IPS-15b (cell line): ENCODE results near the gene ADGRG4.

ENCODE experiments used
- H3K27me3 ChIP-seq: one replicate; pipeline ENCODE4 v1.6.1; 2013; ENCODE audit warnings: low read length; ENCODE audit not compliant: control insufficient read depth, insufficient read depth
- H3K36me3 ChIP-seq: one replicate; pipeline ENCODE4 v1.6.1; 2013; ENCODE audit warnings: low read length; ENCODE audit not compliant: control insufficient read depth, insufficient read depth
- H3K4me1 ChIP-seq: one replicate; pipeline ENCODE4 v1.6.1; 2013; ENCODE audit warnings: mild to moderate bottlenecking, low read length; ENCODE audit not compliant: control insufficient read depth, insufficient read depth
- H3K4me3 ChIP-seq: one replicate; pipeline ENCODE4 v1.5.1; 2013; ENCODE audit warnings: low read depth, low read length
- H3K9ac ChIP-seq: one replicate; pipeline ENCODE4 v1.6.1; 2013; ENCODE audit warnings: low read depth, mild to moderate bottlenecking, low read length
- H3K9me3 ChIP-seq: one replicate; pipeline ENCODE4 v1.6.1; 2013; ENCODE audit warnings: mild to moderate bottlenecking, low read length; ENCODE audit not compliant: control insufficient read depth, insufficient read depth

The ADGRG4 gene

DNA sequence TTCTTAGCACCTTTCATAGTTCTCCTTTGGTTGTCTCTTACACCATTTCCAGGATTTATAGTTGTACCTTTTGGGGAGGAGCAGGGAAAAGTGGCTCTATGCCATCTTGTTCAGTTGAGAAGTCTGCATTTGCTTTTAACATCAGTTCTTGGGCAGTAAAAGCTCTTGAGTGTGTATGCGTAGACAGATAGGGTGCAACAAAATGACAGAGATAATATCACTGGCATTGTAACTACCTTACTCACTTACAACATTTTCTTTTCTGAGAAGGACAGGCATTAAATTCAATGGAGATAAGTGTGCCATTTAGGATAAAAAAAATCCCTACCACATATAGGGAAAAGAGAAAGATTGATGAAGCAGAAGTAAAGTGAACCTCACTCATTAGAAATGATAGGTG lies 38.9 kb downstream of the ADGRG4 start:
- Histone ChIP-seq H3K27me3 (no peaks in the 10 kb centered on the region), H3K9ac (no peak overlapping the region), H3K4me1 (no peaks in the 10 kb centered on the region), H3K36me3 (no peaks in the 10 kb centered on the region), H3K9me3 (peaks cover 6% of the 10 kb centered on the region), H3K4me3 (no peak overlapping the region)

DNA sequence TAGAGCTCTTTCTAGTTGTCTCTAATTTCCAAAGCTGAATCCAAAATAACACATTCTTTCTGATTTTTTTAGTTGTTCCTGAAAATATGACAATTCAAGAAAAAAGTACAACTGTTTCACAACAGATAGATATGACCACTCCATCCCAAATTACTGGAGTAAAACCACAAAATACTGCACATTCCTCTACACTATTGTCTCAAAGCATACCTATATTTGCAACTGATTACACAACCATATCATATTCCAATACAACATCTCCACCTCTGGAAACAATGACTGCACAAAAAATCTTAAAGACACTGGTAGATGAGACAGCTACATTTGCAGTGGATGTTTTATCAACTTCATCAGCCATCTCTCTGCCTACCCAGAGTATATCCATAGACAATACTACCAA lies 43.6 kb downstream of the ADGRG4 start:
- Histone ChIP-seq H3K36me3 (no peaks in the 10 kb centered on the region), H3K9ac (no peak overlapping the region), H3K27me3 (no peaks in the 10 kb centered on the region), H3K4me3 (no peak overlapping the region), H3K4me1 (no peaks in the 10 kb centered on the region), H3K9me3 (peaks cover 7% of the 10 kb centered on the region)

DNA sequence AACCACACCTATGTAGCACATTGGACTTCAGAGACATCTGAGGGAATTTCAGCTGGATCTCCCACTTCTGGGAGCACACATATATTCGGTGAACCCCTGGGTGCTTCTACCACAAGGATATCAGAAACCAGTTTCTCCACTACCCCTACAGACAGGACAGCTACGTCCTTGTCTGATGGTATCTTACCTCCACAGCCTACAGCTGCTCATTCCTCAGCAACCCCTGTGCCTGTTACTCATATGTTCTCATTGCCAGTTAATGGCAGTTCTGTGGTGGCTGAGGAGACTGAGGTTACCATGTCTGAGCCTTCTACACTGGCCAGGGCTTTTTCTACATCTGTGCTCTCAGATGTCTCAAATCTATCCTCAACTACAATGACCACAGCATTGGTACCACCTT lies 45.7 kb downstream of the ADGRG4 start:
- Histone ChIP-seq H3K9ac (no peak overlapping the region), H3K4me3 (no peak overlapping the region), H3K36me3 (no peaks in the 10 kb centered on the region), H3K9me3 (peaks cover 4% of the 10 kb centered on the region), H3K4me1 (no peaks in the 10 kb centered on the region), H3K27me3 (no peaks in the 10 kb centered on the region)

DNA sequence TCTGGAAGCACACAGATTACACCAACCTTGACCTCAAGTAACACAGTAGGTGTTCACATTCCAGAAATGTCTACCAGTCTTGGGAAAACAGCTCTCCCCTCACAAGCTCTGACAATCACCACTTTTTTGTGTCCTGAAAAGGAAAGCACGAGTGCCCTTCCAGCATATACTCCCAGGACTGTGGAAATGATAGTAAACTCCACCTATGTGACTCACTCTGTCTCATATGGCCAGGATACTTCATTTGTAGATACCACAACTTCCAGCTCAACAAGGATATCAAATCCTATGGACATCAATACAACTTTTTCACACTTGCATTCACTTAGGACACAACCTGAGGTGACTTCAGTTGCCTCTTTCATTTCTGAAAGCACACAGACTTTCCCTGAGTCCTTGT lies 46.9 kb downstream of the ADGRG4 start:
- Histone ChIP-seq H3K4me3 (no peak overlapping the region), H3K27me3 (no peaks in the 10 kb centered on the region), H3K9ac (no peak overlapping the region), H3K9me3 (peaks cover 4% of the 10 kb centered on the region), H3K4me1 (no peaks in the 10 kb centered on the region), H3K36me3 (no peaks in the 10 kb centered on the region)

DNA sequence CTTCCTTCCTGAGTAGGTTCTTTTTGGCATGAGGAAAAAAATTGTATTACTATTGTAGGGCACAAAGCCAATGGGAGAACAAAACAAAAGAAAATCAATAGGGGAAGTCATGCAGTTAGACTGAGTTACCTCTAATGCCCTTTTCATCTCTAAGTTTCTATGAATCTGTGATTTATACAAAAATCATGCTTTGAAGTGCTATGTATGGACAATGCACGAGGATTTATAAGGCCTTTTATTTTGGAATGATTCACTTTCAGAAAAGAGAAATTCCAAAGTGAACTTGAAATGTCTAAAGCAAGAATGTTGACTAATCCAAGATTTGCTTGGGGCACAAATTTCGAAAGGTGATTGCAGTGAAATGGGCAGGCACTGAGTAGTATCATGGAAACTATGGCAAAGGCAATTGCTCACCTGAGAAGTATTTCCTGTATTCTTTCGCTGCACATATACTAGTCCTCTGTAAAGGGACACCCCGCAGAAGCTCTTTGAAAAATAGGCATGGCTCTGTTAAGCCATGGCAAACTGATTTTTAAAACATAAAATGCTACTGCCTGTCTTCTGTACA lies 52.8 kb downstream of the ADGRG4 start:
- no peaks in the 10 kb centered on the region for H3K4me1 ChIP-seq
- no peaks in the 10 kb centered on the region for H3K36me3 ChIP-seq
- no peaks in the 10 kb centered on the region for H3K9me3 ChIP-seq
- no peak overlapping the region for H3K9ac ChIP-seq
- H3K27me3 ChIP-seq = no peaks in the 10 kb centered on the region
- no peak overlapping the region for H3K4me3 ChIP-seq

DNA sequence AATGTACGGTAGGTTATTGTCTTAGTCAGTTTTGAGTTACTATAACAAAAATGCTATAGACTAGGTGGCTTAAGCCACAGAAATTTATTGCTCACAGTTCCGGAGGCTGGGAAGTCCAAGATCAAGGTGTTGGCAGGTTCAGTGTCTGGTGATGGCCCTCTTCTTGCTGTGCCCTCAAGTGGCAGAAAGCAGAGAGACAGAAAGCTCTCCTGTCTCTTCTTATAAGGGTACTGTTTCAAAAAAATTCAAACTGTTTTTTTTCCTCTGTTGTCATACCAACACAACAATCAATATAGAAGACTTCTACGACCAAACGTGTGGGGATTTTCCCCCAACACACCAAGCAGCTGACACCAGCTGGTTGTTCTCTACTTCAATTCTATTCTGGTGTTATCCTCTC lies 53.4 kb downstream of the ADGRG4 start:
- Histone ChIP-seq H3K4me3 (no peak overlapping the region), H3K36me3 (no peaks in the 10 kb centered on the region), H3K9me3 (no peaks in the 10 kb centered on the region), H3K27me3 (no peaks in the 10 kb centered on the region), H3K4me1 (no peaks in the 10 kb centered on the region), H3K9ac (no peak overlapping the region)

DNA sequence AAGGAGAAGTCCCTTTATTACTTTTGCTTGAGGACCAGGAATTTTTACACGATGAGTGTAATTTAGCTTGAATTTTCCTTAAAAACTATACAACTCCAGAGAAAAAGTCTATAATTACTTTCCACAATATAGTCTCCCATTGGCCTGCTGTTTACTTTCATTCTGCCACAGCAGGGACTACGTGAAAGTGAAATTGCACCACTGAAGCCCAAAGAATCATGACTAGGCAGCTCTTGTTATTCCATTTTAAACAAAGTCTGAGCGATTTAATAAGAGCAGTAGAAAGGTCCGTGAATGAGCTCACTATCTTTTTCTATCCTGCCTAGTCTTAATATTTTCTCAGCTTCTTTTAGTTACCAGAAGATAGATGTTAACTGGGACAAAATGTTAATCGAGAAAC lies 68.6 kb downstream of the ADGRG4 start:
- Histone ChIP-seq H3K9ac (no peak overlapping the region), H3K4me3 (no peak overlapping the region), H3K9me3 (no peaks in the 10 kb centered on the region), H3K36me3 (no peaks in the 10 kb centered on the region), H3K27me3 (no peaks in the 10 kb centered on the region), H3K4me1 (no peaks in the 10 kb centered on the region)

DNA sequence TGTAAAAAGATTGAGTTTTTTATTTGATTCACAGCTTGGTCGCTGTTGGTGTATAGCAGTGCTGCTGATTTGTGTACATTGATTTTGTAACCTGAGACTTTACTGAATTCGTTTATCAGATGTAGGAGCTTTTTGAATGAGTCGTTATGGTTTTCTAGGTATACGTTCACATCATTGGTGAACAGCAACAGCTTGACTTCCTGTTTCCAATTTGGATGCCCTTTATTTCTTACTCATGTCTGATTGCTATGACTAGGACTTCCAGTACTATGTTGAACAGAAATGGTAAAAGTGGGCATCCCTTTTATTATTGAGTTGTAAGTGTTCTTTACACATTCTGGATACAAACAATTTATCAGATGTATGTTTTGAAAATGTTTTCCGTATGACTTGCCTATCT lies 76.0 kb downstream of the ADGRG4 start:
- Histone ChIP-seq H3K36me3 (no peaks in the 10 kb centered on the region), H3K9ac (no peak overlapping the region), H3K4me1 (no peaks in the 10 kb centered on the region), H3K9me3 (no peaks in the 10 kb centered on the region), H3K27me3 (no peaks in the 10 kb centered on the region), H3K4me3 (no peak overlapping the region)

DNA sequence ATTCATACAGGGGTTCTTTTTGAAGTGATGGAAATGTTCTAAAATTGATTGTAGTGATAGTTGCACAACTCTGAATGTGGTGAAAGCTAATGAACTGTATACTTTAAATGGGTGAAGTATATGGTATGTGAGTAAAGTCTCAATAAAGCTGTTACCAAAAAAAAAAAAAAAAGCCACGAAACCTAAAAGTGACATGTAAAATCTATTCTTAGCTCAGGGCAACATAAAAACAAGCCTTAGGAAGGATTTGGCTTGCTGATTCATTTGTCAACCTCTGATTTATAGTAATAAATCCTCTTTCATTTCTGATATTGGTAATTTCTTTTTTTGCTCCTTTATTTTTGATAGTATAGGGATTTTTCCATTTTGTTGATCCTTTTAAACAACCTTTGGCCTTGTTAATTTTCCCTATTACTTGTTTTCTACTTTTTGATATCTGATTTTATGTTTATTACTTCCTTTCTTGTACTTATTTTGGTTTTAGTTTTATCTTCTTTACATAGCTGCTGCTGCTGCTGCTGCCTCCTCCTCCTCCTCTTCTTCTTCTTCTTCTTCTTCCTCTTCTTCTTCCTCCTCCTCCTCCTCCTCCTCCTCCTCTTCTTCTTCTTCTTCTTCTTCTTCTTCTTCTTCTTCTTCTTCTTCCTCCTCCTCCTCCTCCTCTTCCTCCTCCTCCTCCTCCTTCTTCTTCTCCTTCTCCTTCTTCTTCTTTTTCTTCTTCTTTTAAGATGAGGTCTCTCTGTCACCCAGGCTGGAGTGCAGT lies 79.4 kb downstream of the ADGRG4 start:
- no peak overlapping the region for H3K9ac ChIP-seq
- H3K27me3 ChIP-seq = no peaks in the 10 kb centered on the region
- H3K4me1 ChIP-seq = no peaks in the 10 kb centered on the region
- no peaks in the 10 kb centered on the region for H3K36me3 ChIP-seq
- no peak overlapping the region for H3K4me3 ChIP-seq
- H3K9me3 ChIP-seq = no peaks in the 10 kb centered on the region

DNA sequence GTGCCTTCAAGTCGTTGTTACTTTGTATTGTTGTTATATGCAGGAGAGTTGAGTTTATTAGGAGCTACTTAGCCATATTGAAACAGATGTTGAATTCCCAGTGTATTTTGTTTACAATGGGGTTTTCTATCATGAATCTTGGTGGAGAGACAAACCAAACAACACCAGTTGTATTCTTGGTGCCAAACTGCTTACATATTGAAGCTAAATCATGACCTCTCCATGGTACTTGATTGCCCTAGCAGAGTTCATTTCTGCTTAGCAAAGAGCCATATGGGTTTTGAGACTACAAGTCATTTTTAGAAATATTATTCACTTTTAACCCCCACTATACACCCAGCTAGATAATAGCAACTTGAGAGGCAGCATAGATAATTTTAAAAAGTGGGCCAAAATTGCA lies 85.4 kb downstream of the ADGRG4 start:
- no peak overlapping the region for H3K4me3 ChIP-seq
- H3K36me3 ChIP-seq = no peaks in the 10 kb centered on the region
- no peak overlapping the region for H3K9ac ChIP-seq
- H3K4me1 ChIP-seq = no peaks in the 10 kb centered on the region
- no peaks in the 10 kb centered on the region for H3K27me3 ChIP-seq
- H3K9me3 ChIP-seq = peaks cover 3% of the 10 kb centered on the region

DNA sequence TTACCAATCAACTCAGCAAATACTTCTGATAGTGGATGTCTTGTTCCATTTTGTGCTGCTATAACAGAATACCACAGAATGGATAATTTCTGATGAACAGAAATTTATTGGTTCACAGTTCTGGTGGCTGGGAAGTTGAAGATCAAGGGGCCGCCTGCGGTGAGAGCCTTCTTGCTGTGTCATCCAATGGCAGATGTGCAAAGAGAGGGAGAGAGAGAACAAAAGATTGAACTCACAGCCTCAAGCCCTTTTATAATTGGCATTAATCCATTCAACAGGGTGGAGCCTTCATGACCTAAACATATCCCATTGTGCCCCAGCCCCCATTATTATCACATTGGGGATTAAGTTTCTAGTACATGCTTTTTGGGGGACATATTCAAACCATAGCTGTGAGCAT lies 86.1 kb downstream of the ADGRG4 start:
- H3K4me1 ChIP-seq = no peaks in the 10 kb centered on the region
- no peaks in the 10 kb centered on the region for H3K36me3 ChIP-seq
- no peak overlapping the region for H3K9ac ChIP-seq
- peaks cover 3% of the 10 kb centered on the region for H3K9me3 ChIP-seq
- H3K27me3 ChIP-seq = no peaks in the 10 kb centered on the region
- H3K4me3 ChIP-seq = no peak overlapping the region

DNA sequence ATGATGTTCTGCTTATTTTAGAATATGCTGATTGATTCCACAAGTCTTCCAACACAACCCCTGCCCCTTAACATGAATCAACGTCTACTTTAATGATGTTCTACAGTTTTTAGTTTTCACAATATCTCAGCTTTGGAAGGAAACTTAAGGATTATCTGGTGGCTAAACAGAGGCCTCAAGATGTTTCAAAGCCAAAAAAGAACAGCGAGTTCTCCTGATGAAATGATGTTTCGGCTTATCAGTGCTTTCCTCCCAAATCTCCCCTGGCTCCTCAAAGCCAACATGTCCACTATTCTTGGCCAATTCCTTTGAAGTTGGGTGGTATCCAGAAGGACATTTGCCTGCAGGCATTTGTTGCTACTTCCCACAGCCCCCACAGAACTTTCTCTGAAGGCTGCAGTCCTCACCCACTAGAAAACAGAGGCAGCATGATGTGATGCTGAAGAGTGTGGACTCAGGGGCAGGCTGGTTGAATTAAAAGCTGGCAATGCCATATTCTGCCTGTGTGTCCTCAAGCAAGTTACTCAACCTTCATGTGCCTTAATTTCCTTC lies 87.3 kb downstream of the ADGRG4 start:
- no peaks in the 10 kb centered on the region for H3K27me3 ChIP-seq
- H3K4me3 ChIP-seq = no peak overlapping the region
- H3K4me1 ChIP-seq = no peaks in the 10 kb centered on the region
- no peaks in the 10 kb centered on the region for H3K36me3 ChIP-seq
- peaks cover 3% of the 10 kb centered on the region for H3K9me3 ChIP-seq
- H3K9ac ChIP-seq = no peak overlapping the region
